GM21528 (cell line): ENCODE results near the gene RTCA.
"Not testable (repeated sequence)": the region's sequence is repeated elsewhere in the genome, so short reads cannot be mapped to it uniquely, and the experiment has no call there.

Experiments
- ATAC-seq: cut with Tn5 transposase; IDR thresholded peaks from one replicate; pipeline ENCODE4 v1.9.1; 2021; ENCODE audit warnings: mild to moderate bottlenecking, moderate library complexity; ENCODE audit not compliant: unreplicated experiment, low FRiP score

RTCA gene

DNA sequence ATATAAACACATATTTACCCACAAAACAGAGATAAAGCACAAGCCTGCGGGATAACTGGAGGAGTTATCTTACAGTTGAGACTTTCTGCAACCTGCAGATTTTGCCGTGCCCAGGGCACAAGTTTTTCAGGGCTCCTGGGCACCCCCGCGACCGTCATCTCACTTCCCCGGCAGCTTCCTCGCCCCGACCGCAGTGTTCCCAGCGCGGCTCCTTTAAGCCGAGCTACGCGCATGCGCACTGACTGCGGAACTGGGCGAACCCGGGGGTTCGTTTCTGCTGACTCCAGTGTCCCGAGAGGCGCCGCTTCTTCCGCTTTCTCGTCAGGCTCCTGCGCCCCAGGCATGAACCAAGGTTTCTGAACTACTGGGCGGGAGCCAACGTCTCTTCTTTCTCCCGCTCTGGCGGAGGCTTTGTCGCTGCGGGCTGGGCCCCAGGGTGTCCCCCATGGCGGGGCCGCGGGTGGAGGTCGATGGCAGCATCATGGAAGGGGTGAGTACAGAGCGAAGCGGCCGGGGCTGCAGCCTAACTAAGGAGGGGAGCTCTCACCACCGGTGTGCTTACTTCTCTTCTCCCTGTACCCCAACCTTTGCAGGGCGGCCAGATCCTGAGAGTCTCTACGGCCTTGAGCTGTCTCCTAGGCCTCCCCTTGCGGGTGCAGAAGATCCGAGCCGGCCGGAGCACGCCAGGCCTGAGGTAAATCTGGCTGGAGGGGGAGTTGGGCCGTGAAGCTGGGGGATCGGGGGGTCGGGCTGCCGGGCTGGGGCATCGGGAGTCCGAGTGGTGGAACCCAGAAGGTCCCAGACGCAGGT lies at the start of gene RTCA:
Gene RTCA (plus strand): TSS at position 286 of the 810 bp plus-strand sequence. CDS start 160 bp downstream, at position 446.
- ATAC-seq: peak; percentile 98

DNA sequence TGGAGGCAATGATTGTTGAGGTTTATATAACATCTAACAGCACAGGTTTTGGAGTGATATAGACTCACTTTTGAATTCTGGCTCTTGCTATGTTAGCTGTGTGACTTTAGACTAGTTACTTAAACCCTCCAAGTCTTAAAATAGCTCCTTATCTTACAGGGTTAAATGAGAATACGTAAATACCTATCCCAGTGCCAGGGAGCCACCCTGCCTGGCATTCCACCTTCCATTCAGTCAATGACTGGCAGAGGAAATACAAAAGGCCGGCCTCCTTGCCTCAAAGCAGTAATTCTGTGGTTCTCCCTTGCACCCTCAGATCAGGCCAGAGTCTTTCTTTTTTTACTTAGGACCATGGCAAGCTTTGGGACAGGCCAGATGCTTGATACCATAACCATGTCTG lies 48.2 kb upstream of the RTCA start:
- no peak for ATAC-seq

DNA sequence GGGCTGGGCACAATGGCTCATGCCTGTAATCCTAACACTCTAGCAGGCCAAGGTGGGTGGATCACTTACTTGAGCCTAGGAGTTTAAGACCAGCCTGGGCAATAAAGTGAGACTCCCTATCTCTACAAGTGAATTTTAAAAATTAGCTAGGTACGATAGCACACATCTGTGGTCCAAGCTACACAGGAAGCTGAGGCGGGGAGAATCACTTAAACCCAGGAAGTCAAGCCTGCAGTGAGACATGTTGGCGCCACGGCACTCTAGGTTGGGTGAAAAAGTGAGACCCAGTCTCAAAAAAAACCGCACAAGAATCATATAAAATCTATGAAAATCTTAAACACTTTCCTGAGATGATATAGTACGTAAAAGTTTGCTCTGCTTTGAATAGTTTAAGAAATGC lies 46.6 kb upstream of the RTCA start:
- no peak for ATAC-seq

DNA sequence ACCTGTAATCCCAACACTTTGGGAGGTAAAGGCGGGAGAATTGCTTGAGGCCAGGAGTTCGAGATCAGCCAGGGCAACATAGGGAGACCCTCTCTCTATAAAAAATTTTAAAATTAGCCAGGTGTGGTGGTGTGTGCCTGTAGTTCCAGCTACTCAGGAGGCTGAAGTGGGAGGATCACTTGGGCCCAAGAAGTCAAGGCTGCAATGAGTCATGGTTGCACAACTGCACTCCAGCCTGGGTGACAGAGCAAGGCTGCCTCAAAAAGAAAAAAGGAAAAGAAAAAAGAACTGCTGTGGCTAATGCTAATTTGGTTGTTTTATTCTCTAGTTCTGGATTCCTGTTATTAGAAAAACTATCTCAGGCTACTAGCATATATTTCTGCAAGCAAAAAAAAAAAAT lies 46.1 kb upstream of the RTCA start:
- ATAC-seq: no peak

DNA sequence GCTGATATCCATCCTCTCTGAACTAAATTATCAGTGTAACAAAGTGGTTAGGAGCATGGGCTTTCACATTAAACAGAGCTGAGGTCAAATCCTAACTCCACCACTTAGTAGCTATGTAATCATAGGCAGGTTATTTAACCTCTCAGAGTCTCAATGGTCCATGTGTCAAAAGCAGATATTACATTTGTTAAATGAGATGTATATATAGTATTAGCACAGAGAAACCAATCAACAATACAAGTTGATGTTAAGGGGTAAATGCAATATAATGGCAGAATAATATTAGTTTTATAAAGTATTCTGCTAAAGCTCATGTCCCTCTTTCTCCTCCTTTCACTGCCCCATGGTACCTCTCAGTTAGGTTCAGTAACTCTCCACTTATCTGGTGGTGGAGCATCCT lies 43.6 kb upstream of the RTCA start:
- no peak for ATAC-seq

DNA sequence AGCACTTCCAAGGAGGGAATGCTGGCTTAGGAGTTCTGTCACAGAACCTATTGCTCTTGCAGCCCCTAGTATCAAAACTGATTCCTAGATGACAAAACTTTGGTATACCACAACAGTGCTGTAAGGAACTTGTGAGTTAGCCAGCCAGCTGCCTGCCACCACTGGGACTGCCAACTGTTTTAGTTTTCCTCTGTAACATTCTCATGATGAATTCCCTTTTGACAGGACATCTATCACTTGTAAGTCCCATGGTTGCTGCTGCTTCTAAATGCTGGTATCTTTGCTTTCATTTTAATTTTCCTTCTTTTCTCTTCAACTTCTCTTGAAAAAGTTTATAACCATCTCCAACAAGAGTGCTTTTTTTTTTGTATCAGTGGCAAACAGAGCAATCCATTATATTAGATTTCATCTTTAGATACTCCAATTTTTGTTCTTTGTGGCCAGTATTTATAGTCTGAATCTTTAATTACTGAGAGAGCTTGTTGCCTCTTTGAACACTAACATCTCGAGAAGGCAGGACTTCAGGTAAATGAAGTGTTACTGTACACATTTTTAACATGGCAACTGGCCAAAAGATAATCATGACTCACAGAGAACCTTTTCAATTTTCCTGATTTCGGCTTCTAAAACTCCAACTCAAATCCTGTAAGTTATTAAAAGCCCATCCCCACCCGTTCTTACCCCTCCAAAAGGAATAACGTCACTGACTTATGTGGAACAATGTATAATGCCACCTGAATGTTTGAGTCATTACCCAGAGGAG lies 36.2 kb upstream of the RTCA start:
- no peak for ATAC-seq

DNA sequence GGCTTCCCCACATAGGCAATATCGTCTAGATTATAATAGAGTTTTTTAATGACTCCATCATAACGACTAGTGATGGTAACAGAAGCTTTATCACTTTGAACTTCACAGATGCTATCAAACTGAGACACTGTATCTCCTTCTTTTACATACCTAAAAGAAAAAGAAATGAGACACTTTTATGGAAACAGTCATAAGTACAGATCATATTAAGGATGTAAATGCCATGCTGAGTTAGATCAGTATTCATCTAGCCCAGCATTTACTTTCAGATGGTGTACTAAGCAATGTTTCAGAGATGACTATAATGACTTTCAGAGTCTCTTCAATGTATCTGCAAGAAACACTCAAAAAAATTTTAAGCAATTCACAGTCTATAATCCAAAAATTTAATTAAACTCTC lies 35.3 kb upstream of the RTCA start:
- ATAC-seq: no peak

DNA sequence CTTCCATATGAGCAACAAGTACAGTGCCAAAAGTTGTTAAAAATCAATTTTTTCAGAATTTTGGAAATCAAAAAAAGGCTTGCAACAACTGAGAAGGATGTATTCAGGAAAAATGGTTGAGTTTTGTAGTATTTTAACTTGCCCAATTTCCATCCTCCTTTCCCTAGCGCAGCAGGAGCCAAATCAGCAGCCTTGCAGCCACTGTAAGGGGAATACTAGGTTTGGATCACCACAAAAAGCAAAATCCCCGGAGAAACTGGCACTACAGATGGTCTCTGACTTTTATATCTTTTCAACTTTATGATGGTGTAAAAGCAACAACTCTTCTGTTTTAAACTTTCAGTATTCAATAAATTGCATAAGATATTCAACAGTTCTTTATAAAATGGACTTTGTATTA lies 34.3 kb upstream of the RTCA start:
- ATAC-seq: no peak

DNA sequence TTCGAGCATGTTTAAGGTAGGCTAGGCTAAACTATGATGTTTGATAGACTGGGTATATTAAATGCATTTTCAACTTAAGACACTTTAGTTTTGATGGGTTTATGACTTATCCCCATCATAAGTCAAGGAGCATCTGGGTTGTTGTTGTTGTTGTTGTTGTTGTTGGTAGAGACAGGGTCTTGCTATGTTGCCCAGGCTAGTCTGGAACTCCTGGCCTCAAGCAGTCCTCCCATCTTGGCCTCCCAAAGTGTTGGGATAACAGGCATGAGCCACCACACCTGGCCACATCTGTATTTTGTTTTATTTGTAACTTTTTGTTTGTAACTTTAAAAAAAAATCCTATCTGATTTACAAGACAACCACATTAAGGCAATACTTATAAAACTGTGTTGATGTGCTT lies 33.9 kb upstream of the RTCA start:
- no peak for ATAC-seq

DNA sequence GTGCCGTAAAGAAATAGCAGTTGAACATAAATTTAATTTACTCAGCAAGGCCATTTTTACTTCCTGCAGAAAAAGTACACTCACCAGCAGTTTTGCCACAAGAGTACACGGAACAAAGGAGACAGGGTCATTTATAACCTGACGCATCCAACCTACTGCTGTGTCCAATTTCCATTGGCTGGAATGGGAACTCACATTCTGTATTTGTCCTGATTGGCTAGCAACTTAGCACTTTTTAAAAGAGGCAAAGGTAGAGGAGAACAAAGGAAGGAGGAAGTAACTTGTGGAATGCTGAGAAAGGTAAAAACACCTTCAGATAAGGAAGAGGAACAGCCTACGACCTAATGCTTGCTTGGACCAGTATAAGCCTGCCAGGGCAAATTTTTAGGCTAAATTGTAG lies 32.5 kb upstream of the RTCA start:
- ATAC-seq: not testable (repeated sequence)

DNA sequence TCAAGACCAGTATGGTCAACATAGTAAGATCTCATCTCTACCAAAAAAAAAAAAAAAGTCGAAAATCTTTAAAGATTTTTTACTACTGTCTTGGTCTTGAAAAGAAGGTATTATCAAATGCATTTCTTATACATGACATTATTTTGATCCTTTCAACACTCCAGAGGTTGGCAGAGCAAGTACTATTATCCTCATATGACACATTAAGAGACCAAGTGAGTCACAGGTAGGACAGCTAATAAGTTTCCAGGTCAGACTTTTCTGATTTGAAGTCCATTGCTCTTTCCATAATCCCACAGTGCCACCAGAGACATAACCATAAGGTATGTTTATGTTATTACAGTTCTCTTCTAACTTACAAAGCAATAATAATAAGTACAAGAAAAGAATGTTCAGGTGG lies 31.6 kb upstream of the RTCA start:
- no peak for ATAC-seq

DNA sequence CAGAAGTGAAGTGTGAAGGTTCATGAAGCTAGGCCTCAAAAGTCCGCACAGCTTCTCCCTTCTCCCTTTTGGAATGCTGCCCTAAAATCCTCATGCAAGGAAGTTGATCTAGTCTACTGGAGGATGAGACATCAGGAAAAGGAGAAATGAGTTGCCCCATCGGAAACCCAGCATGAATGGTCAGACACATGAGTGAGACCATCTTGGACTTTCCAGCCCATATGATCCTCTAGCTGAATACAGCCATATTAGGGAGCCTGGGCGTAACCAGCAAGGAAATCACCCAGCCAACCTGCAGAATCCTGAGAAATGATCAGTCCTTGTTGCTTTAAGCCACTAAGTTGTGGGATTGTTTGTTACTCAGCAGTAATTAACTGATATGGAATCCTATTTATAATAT lies 28.9 kb upstream of the RTCA start:
- ATAC-seq: no peak

DNA sequence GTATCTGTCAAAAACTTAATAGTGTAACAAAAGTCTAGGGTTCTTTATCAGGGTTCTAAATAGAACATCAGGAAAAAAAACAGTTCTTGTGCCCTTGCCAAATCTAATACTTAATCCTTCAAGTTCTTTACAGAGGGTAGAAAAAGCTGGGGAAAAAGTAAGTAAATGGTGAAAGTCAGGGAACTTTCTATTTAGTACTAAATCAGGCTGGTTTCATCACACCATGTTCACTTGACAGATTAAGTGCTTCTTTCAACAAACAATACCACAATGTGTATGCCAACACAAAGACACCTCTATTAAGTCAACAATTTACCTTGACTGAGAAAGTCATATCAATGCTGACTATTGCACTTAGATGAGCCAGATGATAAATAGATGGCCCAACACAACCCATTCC lies 26.1 kb upstream of the RTCA start:
- no peak for ATAC-seq

DNA sequence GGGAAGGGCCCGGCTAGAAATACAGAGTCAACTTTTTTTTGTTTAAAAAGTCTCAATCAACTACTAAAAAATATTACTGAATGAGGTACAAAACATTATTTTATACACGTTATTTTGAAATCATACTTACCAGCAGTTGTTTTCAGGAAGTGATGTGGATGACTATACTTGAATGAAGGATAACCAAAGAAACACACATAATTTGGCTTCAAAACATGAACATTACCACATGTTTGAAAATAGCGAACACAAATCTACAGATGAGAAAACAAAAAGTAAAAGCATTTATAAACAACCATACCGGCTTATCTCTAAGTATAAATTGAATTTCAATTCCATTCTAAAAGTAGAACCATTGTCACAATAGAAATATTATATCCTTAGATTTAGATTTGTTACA lies 25.4 kb upstream of the RTCA start:
- ATAC-seq: no peak

DNA sequence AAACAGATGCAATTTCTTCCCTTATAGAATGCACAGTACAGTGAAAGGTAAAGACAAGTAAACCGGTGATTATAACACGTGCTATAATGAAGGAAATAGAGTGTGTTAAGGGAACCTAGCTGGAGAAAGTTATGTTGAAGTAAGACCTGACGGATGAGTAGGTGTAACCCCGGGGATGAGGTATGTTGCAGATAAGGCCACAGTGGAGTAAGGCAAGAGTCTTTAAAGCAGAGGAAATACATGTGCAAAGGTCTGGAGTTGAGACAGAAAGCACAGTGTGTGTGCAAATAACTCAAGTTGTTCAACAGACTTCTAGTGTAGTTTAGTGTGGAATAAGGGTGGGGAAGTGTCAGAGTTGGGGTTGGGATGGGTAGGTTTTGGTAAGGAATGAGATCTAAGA lies 19.3 kb upstream of the RTCA start:
- ATAC-seq: no peak

DNA sequence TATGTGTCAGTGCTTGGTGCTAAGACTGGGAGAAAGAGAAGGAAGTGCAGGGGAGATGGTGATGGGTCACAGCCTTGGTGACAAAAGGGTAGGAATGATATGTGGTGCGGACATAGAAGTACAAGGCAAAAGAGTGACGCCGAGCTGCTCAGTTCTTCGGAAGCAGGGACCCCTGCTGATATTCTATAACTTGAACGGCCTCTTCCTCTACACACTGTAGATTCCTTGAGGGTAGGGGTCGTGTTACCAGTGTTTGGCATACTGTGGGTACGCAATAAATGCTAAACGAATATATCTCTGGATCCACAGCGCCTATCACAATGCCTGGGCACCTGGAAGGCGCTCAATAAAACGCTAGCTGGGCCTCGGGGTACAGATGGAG lies 16.9 kb upstream of the RTCA start:
- ATAC-seq: no peak

DNA sequence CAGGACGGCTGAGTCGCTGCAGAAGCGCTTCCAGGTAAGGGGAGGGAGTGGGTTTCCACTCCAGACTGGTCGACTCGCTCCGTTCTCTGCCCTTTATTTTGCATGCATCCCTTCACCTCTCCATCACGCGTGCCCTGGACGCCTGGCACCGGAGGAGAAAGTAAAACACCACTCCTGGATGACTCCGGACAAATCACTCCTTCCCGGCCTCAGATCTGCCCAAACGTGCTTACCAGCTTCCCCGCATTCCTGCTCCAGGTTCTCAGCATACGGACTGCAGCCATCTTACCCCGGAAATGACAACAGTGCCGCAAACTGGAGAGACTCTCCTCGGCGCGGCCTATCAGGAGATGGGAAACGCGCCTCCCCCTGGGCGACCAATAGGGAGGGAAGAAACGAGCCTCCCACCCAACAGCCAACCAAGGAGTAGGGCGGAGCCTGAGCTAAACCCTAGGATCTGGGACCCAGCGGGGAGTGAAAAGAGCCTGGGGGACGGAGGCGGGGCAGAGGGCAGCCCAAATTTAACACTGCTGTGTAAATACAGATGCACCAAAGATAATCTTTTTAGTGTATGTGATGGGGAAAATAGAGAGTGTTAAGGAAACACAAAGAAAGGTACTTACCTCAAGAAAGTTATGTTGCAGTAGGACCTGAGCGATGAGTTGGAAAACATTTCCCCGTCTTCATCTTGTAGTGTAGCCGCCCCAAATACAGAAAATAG lies 16.3 kb upstream of the RTCA start, which contains the start of gene DBT:
Gene DBT (minus strand): TSS at position 298 of the 721 bp plus-strand sequence. CDS start 14 bp downstream, at position 284.
- peak; percentile 100 for ATAC-seq

DNA sequence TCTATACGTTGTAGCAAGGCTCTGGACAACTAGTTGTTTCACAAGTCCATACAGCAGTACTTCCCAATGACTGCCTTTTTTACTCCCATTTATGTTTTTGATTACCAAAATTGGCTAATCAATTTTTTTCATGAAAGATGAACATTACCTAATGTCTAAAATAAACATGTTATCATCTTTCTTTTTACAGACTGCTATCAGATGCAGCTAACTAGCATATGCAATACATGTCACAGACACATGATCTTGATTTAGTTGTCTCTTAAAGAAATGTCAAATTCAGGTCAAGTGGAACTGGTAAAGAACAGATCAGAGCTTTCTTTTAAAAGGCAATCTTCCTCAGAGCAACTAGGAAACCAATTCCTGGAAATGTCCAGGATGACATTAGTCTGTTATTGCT lies 15.8 kb upstream of the RTCA start:
- ATAC-seq: no peak

DNA sequence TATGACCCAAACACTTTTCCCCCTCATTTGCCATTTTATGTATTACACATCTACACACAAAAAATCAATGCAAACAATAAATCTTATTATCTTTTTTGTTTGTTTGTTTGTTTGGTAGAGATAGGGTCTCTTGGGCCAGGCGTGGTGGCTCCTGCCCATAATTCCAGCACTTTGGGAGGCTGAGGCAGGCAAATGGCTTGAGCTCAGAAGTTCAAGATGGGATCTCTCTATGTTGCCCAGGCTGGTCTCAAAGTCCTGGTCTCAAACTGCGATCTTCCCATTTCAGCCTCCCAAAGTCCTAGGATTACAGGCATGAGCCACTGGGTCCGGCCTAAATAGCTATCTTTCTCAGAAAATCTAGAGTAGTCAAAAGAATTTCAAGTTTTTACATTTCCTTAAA lies 15.2 kb upstream of the RTCA start:
- no peak for ATAC-seq

DNA sequence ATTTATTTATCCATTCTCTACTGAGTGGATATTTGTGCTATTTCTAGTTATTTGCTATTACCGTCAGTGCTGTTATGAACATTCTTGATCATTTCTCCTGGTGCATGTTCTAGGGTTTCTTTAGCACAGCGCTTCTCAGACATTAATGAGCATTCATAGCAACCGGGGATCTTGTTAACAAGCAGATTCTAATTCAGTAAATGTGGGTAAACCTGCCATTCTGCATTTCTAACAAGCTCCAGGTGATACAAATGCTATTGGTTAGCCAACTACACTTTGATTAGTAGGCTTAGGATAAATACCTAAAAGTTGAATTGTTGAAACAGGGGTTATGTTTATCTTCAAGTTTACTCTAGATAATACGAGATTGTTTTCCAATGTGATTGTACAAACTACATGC lies 13.1 kb upstream of the RTCA start:
- ATAC-seq: no peak

DNA sequence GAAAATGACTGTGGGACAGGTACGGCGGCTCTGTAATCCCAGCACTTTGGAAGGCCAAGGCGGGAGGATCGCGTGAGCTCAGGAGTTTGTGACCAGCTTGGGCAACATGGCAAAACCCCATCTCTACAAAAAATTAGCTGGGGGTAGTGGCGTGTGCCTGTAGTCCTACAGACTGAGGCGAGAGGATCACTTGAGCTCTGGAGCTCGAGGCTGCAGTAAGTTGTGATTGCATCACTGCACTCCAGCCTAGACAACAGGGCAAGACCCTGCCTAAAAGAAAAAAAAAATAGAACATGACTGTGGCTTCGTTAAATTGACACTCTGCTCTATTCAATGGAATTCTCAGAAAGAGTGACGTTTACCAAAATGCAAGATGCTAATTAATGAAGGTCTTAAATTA lies 12.5 kb upstream of the RTCA start:
- no peak for ATAC-seq
